HFFc6 (cell line): ENCODE results near the gene HDGFL2. TPM values are rescaled to one million over a fixed set of nuclear protein-coding genes. Genes with fewer than 3 reads are reported as not detected.
"Not testable (repeated sequence)": the region's sequence is repeated elsewhere in the genome, so short reads cannot be mapped to it uniquely, and the experiment has no call there.

ENCODE experiments used
- DNase-seq: peaks from one replicate; pipeline ENCODE4 v3.0.0-alpha.2; 2018
- H3K27ac Mint-ChIP-seq: 2 replicates; pipeline ENCODE4 v1.8.0; 2020; ENCODE audit warnings: mild to moderate bottlenecking, mixed read lengths
- H3K27me3 Mint-ChIP-seq: 2 replicates; pipeline ENCODE4 v1.8.0; 2021; ENCODE audit warnings: mild to moderate bottlenecking, moderate library complexity, mixed read lengths; ENCODE audit not compliant: insufficient read depth
- H3K36me3 Mint-ChIP-seq: 2 replicates; pipeline ENCODE4 v1.8.0; 2021; ENCODE audit warnings: low read depth, mixed read lengths
- H3K4me1 Mint-ChIP-seq: 2 replicates; pipeline ENCODE4 v1.8.0; 2020; ENCODE audit warnings: low read depth, mixed read lengths
- H3K4me3 Mint-ChIP-seq: 2 replicates; pipeline ENCODE4 v1.8.0; 2020; ENCODE audit warnings: mild to moderate bottlenecking, moderate library complexity, mixed read lengths
- H3K9me3 Mint-ChIP-seq: 2 replicates; pipeline ENCODE4 v1.8.0; 2020; ENCODE audit warnings: mild to moderate bottlenecking, mixed read lengths
- total RNA-seq, 6 experiments: library from RNA; stranded (reverse); fragmentation: NEBNext Ultra II Directional; extraction: Animal tissue kit (Norgen Biotek cat#: 25700); gene quantifications; 2 replicates in 1 of 6; 3 replicates in 5 of 6; pipeline ENCODE4 v1.2.3, GENCODE V29; 2021
- TF ChIP-seq, protein P1 (sequence below): fragments of 200-600 bp; sonication (generic); IDR thresholded peaks from 2 replicates; pipeline ENCODE4 v1.5.0; 2021; ENCODE audit warnings: antibody characterized with exemption, mild to moderate bottlenecking

The HDGFL2 gene
- total RNA-seq, 6 experiments from 2014 or later = 68.0 to 79.6 (median 74.2) TPM

DNA sequence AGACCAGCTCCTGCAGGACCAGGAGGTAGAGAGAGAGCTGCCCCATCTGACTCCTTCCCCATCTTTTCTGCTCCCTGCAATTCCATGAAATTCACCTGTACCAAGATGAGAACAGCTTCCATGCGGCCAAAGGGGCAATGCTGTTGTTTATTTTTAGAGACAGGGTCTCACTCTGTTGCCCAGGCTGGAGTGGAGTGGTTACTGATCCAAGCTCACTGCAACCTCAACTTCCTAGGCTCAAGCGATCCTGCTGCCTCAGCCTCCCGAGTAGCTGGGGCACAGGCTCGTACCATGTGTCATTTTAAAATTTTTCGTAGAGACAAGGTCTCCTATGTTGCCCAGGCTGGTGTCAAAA lies 49.8 kb downstream of the HDGFL2 start:
- Mint-ChIP-seq H3K9me3 (no peaks in the 10 kb centered on the region), H3K36me3 (no peaks in the 10 kb centered on the region), H3K4me1 (0 out of 2 replicates have a peak, but pooled peaks cover 6% of the 10 kb centered on the region), H3K4me3 (no peak overlapping the region), H3K27ac (no peak overlapping the region), H3K27me3 (peaks cover 8% of the 10 kb centered on the region)
- no peak for DNase-seq
- TF ChIP-seq, protein P1, sequence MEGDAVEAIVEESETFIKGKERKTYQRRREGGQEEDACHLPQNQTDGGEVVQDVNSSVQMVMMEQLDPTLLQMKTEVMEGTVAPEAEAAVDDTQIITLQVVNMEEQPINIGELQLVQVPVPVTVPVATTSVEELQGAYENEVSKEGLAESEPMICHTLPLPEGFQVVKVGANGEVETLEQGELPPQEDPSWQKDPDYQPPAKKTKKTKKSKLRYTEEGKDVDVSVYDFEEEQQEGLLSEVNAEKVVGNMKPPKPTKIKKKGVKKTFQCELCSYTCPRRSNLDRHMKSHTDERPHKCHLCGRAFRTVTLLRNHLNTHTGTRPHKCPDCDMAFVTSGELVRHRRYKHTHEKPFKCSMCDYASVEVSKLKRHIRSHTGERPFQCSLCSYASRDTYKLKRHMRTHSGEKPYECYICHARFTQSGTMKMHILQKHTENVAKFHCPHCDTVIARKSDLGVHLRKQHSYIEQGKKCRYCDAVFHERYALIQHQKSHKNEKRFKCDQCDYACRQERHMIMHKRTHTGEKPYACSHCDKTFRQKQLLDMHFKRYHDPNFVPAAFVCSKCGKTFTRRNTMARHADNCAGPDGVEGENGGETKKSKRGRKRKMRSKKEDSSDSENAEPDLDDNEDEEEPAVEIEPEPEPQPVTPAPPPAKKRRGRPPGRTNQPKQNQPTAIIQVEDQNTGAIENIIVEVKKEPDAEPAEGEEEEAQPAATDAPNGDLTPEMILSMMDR = no peak

GRCh38 chr19:4522291-4523002 lies 50.4 kb downstream of the HDGFL2 start:
- H3K36me3 Mint-ChIP-seq = no peaks in the 10 kb centered on the region
- 0 out of 2 replicates have a peak, but pooled peaks cover 6% of the 10 kb centered on the region for H3K4me1 Mint-ChIP-seq
- H3K9me3 Mint-ChIP-seq = no peaks in the 10 kb centered on the region
- H3K4me3 Mint-ChIP-seq = no peak overlapping the region
- peaks cover 8% of the 10 kb centered on the region for H3K27me3 Mint-ChIP-seq
- H3K27ac Mint-ChIP-seq = no peak overlapping the region
- TF ChIP-seq, protein P1 = no peak
- DNase-seq = no peak

DNA sequence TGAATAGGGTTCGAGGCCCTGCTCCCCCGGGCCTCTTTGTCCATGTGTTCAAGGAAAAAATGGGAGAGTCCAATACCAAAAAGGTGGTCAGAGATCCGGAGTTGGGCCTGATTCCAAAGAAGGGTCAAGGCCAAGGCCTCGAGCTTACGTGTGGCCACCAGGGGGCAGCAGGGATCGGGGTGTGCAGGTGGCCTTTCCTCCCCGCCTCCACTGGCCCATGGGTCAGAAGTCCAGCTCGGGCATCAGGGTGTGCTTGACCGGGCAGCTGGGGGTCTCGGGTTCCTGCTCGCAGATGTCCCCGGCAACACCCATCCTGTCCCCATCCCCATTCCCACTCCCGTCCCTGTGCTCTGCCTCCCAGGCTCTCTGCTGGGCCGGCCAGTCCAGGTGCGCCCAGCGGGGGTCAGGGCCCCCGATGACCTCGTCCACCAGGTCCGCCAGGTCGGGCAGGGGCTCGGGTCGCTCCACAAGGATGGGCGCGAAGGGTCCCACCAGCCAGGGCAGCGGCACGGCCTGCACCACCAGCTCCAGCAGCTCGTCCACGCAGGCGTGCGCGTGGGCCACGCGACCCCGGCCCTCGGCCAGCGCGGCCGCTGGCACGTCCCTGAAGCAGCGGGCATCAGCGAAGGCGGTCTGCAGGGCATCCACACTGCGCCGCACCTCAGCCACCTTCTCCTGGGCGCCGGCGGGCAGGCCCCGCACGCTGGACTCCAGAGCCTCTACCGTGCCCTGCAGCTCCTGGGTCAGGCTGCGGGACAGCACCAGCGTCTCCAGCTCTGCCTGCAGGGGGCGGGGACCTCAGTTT lies 51.4 kb downstream of the HDGFL2 start:
- TF ChIP-seq, protein P1 = peak; percentile 90
- Mint-ChIP-seq H3K4me3 (no peak overlapping the region), H3K36me3 (no peaks in the 10 kb centered on the region), H3K27me3 (peaks cover 8% of the 10 kb centered on the region), H3K4me1 (0 out of 2 replicates have a peak, but pooled peaks cover 6% of the 10 kb centered on the region), H3K27ac (no peak overlapping the region), H3K9me3 (no peaks in the 10 kb centered on the region)
- DNase-seq = no peak

- TF ChIP-seq, protein P1 = peak; percentile 80
- no peaks in the 10 kb centered on the region for H3K36me3 Mint-ChIP-seq
- no peak overlapping the region for H3K4me3 Mint-ChIP-seq
Observed at GRCh38 chr19:4524808-4525562, 52.9 kb downstream of the HDGFL2 start.

GRCh38 chr19:4525563-4526002 lies 53.5 kb downstream of the HDGFL2 start:
- Mint-ChIP-seq H3K27ac (no peak overlapping the region), H3K4me3 (no peak overlapping the region), H3K4me1 (0 out of 2 replicates have a peak, but pooled peaks cover 6% of the 10 kb centered on the region), H3K27me3 (peaks cover 8% of the 10 kb centered on the region), H3K36me3 (no peaks in the 10 kb centered on the region), H3K9me3 (no peaks in the 10 kb centered on the region)
- TF ChIP-seq, protein P1 = no peak
- DNase-seq = no peak

More at GRCh38 chr19:4524808-4525562, 52.9 kb downstream of the HDGFL2 start:
- no peaks in the 10 kb centered on the region for H3K9me3 Mint-ChIP-seq
- 0 out of 2 replicates have a peak, but pooled peaks cover 6% of the 10 kb centered on the region for H3K4me1 Mint-ChIP-seq
- no peak overlapping the region for H3K27ac Mint-ChIP-seq
- peaks cover 8% of the 10 kb centered on the region for H3K27me3 Mint-ChIP-seq
- peak; percentile 13 for DNase-seq

DNA sequence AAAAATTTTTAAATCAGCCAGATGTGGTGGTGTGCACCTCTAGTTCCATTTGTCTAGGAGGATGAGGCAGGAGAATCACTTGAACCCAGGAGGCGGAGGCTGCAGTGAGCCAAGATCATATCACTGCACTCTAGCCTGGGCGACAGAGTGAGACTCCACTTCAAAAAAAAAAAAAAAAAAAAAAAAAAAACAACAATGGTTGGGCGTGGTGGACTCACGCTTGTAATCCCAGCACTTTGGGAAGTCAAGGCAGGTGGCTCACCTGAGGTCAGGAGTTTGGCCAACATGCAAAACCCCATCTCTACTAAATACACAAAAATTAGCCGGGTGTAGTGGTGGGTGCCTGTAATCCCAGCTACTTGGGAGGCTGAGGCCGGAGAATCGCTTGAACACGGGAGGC lies 55.3 kb downstream of the HDGFL2 start:
- not testable (repeated sequence) for DNase-seq, H3K27me3 Mint-ChIP-seq, H3K9me3 Mint-ChIP-seq, H3K27ac Mint-ChIP-seq, H3K36me3 Mint-ChIP-seq, H3K4me3 Mint-ChIP-seq, H3K4me1 Mint-ChIP-seq
